ENCODE measurements around the gene SNAP29.
"Not testable (repeated sequence)": the region's sequence is repeated elsewhere in the genome, so short reads cannot be mapped to it uniquely, and the experiment has no call there.

GRCh38 chr22:20908717-20909116, 49.9 kb downstream of the SNAP29 start:
- TF ChIP-seq KLF8 (tag by site-specific recombination; IDR thresholded peaks at IDR 0.05); ZNF449 (tag by site-specific recombination; IDR thresholded peaks at IDR 0.05); CTCF (tag by site-specific recombination; IDR thresholded peaks at IDR 0.05); ZFHX2 (tag by site-specific recombination; conservative IDR thresholded peaks at IDR 0.05); PRDM2 (tag by site-specific recombination; IDR thresholded peaks at IDR 0.05; ENCODE audit: borderline replicate concordance); YY1 (tag by site-specific recombination; IDR thresholded peaks at IDR 0.05); MEIS1 (CRISPR knock-in tag; IDR thresholded peaks at IDR 0.05; ENCODE audit: borderline replicate concordance); ZFP69B (tag by site-specific recombination; IDR thresholded peaks at IDR 0.05); MYNN (tag by site-specific recombination; IDR thresholded peaks at IDR 0.05; ENCODE audit: borderline replicate concordance); REST (tag by site-specific recombination; IDR thresholded peaks at IDR 0.05); ZNF311 (tag by site-specific recombination; IDR thresholded peaks at IDR 0.05; ENCODE audit: borderline replicate concordance); ZNF132 (tag by site-specific recombination; IDR thresholded peaks at IDR 0.05; ENCODE audit: borderline replicate concordance): not testable (repeated sequence)
